GM12865 (cell line): ENCODE data around the gene SAXO1.

Source experiments
- DNase-seq: peaks from one replicate; pipeline ENCODE4 v3.0.0; 2010; ENCODE audit warnings: low read depth
- H3K4me3 ChIP-seq: 2 replicates; pipeline ENCODE4 v1.5.1; 2011; ENCODE audit warnings: mild to moderate bottlenecking, low read depth, low read length, control low read depth
- CTCF ChIP-seq: IDR thresholded peaks from 2 replicates; pipeline ENCODE4 v1.5.1; 2011; ENCODE audit warnings: low read length, control low read depth, low read depth, inconsistent platforms; ENCODE audit not compliant: insufficient read depth; ENCODE audit errors: missing control alignments

Gene SAXO1

GRCh38 chr9:19048966-19049916, 16.2 kb upstream of the SAXO1 start, which contains the start of gene RRAGA:
TSS of gene RRAGA (plus strand) at chr9:19049427. CDS start at chr9:19049660, 233 bp downstream.
- peak; percentile 69 for TF ChIP-seq CTCF
- DNase-seq, result peak; percentile 98
- peak within 1 kb of the TSS; percentile 58 for H3K4me3 ChIP-seq

- peak; percentile 9 for TF ChIP-seq CTCF
- no peak for DNase-seq
Measured at GRCh38 chr9:19036611-19037010, 3.6 kb upstream of the SAXO1 start.

GRCh38 chr9:19032406-19032805, 603 bp downstream of the SAXO1 start:
- no peak for DNase-seq
- no peak for TF ChIP-seq CTCF
- no peak overlapping the region for H3K4me3 ChIP-seq

More at GRCh38 chr9:19036611-19037010, 3.6 kb upstream of the SAXO1 start:
- H3K4me3 ChIP-seq, result no peak overlapping the region

- no peak overlapping the region for H3K4me3 ChIP-seq
- TF ChIP-seq CTCF, result no peak
- no peak for DNase-seq
Measured at GRCh38 chr9:19030899-19031298, 2.1 kb downstream of the SAXO1 start.

GRCh38 chr9:19028835-19029451, 4.1 kb downstream of the SAXO1 start:
- no peak overlapping the region for H3K4me3 ChIP-seq
- TF ChIP-seq CTCF, result peak; percentile 61
- peak; percentile 65 for DNase-seq

GRCh38 chr9:19027825-19028224, 5.2 kb downstream of the SAXO1 start:
- TF ChIP-seq CTCF, result no peak
- H3K4me3 ChIP-seq, result no peak overlapping the region
- no peak for DNase-seq
